ENCODE measurements around the gene MAP3K10. TPM values are rescaled to one million over a fixed set of nuclear protein-coding genes. Genes with fewer than 3 reads are reported as not detected.

Gene MAP3K10
- total and polyA plus RNA-seq, 9 of the 15 experiments (the other 6 are each of a cell fraction or from before 2014, with no cell fraction given): 0.01 to 8.0 (median 2.7) TPM; not detected in 1

- TF ChIP-seq, protein P1, sequence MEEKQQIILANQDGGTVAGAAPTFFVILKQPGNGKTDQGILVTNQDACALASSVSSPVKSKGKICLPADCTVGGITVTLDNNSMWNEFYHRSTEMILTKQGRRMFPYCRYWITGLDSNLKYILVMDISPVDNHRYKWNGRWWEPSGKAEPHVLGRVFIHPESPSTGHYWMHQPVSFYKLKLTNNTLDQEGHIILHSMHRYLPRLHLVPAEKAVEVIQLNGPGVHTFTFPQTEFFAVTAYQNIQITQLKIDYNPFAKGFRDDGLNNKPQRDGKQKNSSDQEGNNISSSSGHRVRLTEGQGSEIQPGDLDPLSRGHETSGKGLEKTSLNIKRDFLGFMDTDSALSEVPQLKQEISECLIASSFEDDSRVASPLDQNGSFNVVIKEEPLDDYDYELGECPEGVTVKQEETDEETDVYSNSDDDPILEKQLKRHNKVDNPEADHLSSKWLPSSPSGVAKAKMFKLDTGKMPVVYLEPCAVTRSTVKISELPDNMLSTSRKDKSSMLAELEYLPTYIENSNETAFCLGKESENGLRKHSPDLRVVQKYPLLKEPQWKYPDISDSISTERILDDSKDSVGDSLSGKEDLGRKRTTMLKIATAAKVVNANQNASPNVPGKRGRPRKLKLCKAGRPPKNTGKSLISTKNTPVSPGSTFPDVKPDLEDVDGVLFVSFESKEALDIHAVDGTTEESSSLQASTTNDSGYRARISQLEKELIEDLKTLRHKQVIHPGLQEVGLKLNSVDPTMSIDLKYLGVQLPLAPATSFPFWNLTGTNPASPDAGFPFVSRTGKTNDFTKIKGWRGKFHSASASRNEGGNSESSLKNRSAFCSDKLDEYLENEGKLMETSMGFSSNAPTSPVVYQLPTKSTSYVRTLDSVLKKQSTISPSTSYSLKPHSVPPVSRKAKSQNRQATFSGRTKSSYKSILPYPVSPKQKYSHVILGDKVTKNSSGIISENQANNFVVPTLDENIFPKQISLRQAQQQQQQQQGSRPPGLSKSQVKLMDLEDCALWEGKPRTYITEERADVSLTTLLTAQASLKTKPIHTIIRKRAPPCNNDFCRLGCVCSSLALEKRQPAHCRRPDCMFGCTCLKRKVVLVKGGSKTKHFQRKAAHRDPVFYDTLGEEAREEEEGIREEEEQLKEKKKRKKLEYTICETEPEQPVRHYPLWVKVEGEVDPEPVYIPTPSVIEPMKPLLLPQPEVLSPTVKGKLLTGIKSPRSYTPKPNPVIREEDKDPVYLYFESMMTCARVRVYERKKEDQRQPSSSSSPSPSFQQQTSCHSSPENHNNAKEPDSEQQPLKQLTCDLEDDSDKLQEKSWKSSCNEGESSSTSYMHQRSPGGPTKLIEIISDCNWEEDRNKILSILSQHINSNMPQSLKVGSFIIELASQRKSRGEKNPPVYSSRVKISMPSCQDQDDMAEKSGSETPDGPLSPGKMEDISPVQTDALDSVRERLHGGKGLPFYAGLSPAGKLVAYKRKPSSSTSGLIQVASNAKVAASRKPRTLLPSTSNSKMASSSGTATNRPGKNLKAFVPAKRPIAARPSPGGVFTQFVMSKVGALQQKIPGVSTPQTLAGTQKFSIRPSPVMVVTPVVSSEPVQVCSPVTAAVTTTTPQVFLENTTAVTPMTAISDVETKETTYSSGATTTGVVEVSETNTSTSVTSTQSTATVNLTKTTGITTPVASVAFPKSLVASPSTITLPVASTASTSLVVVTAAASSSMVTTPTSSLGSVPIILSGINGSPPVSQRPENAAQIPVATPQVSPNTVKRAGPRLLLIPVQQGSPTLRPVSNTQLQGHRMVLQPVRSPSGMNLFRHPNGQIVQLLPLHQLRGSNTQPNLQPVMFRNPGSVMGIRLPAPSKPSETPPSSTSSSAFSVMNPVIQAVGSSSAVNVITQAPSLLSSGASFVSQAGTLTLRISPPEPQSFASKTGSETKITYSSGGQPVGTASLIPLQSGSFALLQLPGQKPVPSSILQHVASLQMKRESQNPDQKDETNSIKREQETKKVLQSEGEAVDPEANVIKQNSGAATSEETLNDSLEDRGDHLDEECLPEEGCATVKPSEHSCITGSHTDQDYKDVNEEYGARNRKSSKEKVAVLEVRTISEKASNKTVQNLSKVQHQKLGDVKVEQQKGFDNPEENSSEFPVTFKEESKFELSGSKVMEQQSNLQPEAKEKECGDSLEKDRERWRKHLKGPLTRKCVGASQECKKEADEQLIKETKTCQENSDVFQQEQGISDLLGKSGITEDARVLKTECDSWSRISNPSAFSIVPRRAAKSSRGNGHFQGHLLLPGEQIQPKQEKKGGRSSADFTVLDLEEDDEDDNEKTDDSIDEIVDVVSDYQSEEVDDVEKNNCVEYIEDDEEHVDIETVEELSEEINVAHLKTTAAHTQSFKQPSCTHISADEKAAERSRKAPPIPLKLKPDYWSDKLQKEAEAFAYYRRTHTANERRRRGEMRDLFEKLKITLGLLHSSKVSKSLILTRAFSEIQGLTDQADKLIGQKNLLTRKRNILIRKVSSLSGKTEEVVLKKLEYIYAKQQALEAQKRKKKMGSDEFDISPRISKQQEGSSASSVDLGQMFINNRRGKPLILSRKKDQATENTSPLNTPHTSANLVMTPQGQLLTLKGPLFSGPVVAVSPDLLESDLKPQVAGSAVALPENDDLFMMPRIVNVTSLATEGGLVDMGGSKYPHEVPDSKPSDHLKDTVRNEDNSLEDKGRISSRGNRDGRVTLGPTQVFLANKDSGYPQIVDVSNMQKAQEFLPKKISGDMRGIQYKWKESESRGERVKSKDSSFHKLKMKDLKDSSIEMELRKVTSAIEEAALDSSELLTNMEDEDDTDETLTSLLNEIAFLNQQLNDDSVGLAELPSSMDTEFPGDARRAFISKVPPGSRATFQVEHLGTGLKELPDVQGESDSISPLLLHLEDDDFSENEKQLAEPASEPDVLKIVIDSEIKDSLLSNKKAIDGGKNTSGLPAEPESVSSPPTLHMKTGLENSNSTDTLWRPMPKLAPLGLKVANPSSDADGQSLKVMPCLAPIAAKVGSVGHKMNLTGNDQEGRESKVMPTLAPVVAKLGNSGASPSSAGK (IDR thresholded peaks at IDR 0.05): no peak
- TF ChIP-seq ELF1 (tag; IDR thresholded peaks at IDR 0.05): no peak
- TF ChIP-seq DEAF1 (CRISPR knock-in tag; IDR thresholded peaks at IDR 0.05): 0 out of 2 replicates have a peak, but pooled peaks have one; percentile 9
- TF ChIP-seq EP400 (IDR thresholded peaks at IDR 0.05): no peak
- TF ChIP-seq ZNF707 (CRISPR knock-in tag; conservative IDR thresholded peaks at IDR 0.05): no peak
- no peak for TF ChIP-seq ZNF785 (CRISPR knock-in tag; IDR thresholded peaks at IDR 0.05)
These were observed 35.4 kb upstream of the MAP3K10 start (continued) for GRCh38 chr19:40155749-40156265.

Data from K562 (cell line).